HCT116 (cell line): ENCODE results near the gene COPG1. TPM values are rescaled to one million over a fixed set of nuclear protein-coding genes. Genes with fewer than 3 reads are reported as not detected.

Source experiments
- ATAC-seq: fragments of 200-7000 bp; cut with Tn5 transposase; 2 replicates; pipeline ENCODE4 v1.9.1; 2020; ENCODE audit warnings: mild to moderate bottlenecking, moderate library complexity
- BruUV-seq: library from RNA; stranded (reverse); fragments of 400-500 nt; replicated peaks from 2 replicates; lab custom pipeline; 2021; lab: Mats Ljungman, UMichigan
- CTCF ChIA-PET: fragments of 300-600 bp; sonication (Branson Sonifier 250); formaldehyde crosslinking; loops from one replicate; lab custom pipeline; 2021; ENCODE audit warnings: antibody characterized with exemption; lab: Charles Lee
- POLR2A ChIA-PET: fragments of 300-600, 350-600 bp; sonication (Branson Sonifier 250); formaldehyde crosslinking; loops from one replicate; lab custom pipeline; 2021; ENCODE audit warnings: antibody characterized with exemption; lab: Charles Lee
- RAD21 ChIA-PET, 2 experiments: fragments of 300-600 bp; sonication (Branson Sonifier 250); formaldehyde crosslinking; loops; one replicate each; lab custom pipeline; 2023; ENCODE audit warnings: low total read pairs in 2 of 2; ENCODE audit not compliant: uncharacterized antibody in 2 of 2, unreplicated experiment in 2 of 2, low non-redundant PET in 1 of 2; lab: Charles Lee
- DNase-seq: peaks from one replicate; pipeline ENCODE4 v3.0.0-alpha.2; 2010; ENCODE audit warnings: low read depth, low spot score
- H2AFZ ChIP-seq: fragments of 200-600 bp; shearing (Covaris generic), sonication (generic); 2 replicates; pipeline ENCODE4 v1.6.1; 2017; ENCODE audit warnings: low read depth, mixed run types, mixed read lengths, antibody characterized with exemption, low read length; ENCODE audit not compliant: poor library complexity, severe bottlenecking
- H3K27ac ChIP-seq: 2 replicates; pipeline ENCODE4 v1.5.1; 2012; ENCODE audit warnings: low read depth, low read length
- H3K27me3 ChIP-seq: fragments of 200-600 bp; sonication (generic); 2 replicates; pipeline ENCODE4 v1.6.1; 2016; ENCODE audit warnings: mixed run types, low read length, mixed read lengths; ENCODE audit not compliant: insufficient read depth
- H3K36me3 ChIP-seq, 2 experiments: fragments of 200-500 bp in 1 of 2; fragments of 200-600 bp in 1 of 2; sonication (Bioruptor generic) in 1 of 2; sonication (generic) in 1 of 2; 2 replicates each; pipeline versions ENCODE4 v1.5.1 to v1.6.1; 2014 to 2016; ENCODE audit warnings: low read length in 2 of 2, inconsistent platforms in 1 of 2, mixed read lengths in 1 of 2, mixed run types in 1 of 2; ENCODE audit not compliant: insufficient read depth in 2 of 2, control insufficient read depth in 1 of 2
- H3K4me1 ChIP-seq, 2 experiments: fragments of 200-600 bp in 1 of 2; sonication (generic) in 1 of 2; 2 replicates each; pipeline versions ENCODE4 v1.5.1 to v1.6.1; 2012 to 2017; ENCODE audit warnings: low read length in 2 of 2, inconsistent platforms in 1 of 2, mild to moderate bottlenecking in 1 of 2, mixed read lengths in 1 of 2, mixed run types in 1 of 2, moderate library complexity in 1 of 2; ENCODE audit not compliant: insufficient read depth in 2 of 2, control insufficient read depth in 1 of 2
- H3K4me2 ChIP-seq: fragments of 200-600 bp; sonication (generic); 2 replicates; pipeline ENCODE4 v1.6.1; 2017; ENCODE audit warnings: mixed run types, low read length, mixed read lengths
- H3K4me3 ChIP-seq, 2 experiments: fragments of 200-600 bp in 1 of 2; sonication (generic) in 1 of 2; replicated peaks in 1 of 2; 2 replicates each; pipeline ENCODE4 v1.5.1; 2011 to 2016; ENCODE audit warnings: low read length in 2 of 2, control low read depth in 1 of 2, low read depth in 1 of 2, mild to moderate bottlenecking in 1 of 2, mixed read lengths in 1 of 2, mixed run types in 1 of 2
- H3K79me2 ChIP-seq: fragments of 200-600 bp; sonication (generic); 2 replicates; pipeline ENCODE4 v1.6.1; 2017; ENCODE audit warnings: mild to moderate bottlenecking, mixed run types, low read length, moderate library complexity, mixed read lengths; ENCODE audit not compliant: insufficient read depth
- H3K9ac ChIP-seq: fragments of 200-600 bp; sonication (generic); 2 replicates; pipeline ENCODE4 v1.6.1; 2016; ENCODE audit warnings: low read length, mixed read lengths
- H3K9me2 ChIP-seq: fragments of 200-600 bp; sonication (generic), shearing (Covaris generic); 2 replicates; pipeline ENCODE4 v1.6.1; 2017; ENCODE audit warnings: mixed run types, mild to moderate bottlenecking, moderate library complexity; ENCODE audit not compliant: insufficient read depth
- H3K9me3 ChIP-seq, 2 experiments: fragments of 200-500 bp in 1 of 2; fragments of 200-600 bp in 1 of 2; sonication (Bioruptor generic) in 1 of 2; sonication (generic) in 1 of 2; 2 replicates each; pipeline ENCODE4 v1.6.1; 2014 to 2017; ENCODE audit warnings: low read length in 2 of 2, mixed read lengths in 2 of 2, inconsistent platforms in 1 of 2, low read depth in 1 of 2, mild to moderate bottlenecking in 1 of 2, mixed run types in 1 of 2, moderate library complexity in 1 of 2; ENCODE audit not compliant: control insufficient read depth in 1 of 2, insufficient read depth in 1 of 2
- H4K20me1 ChIP-seq: fragments of 200-600 bp; sonication (generic), shearing (Covaris generic); 2 replicates; pipeline ENCODE4 v1.6.1; 2017; ENCODE audit warnings: mixed run types, mild to moderate bottlenecking, moderate library complexity; ENCODE audit not compliant: insufficient read depth
- CEBPB ChIP-seq: IDR thresholded peaks from 2 replicates; pipeline ENCODE4 v1.6.1; 2012; ENCODE audit warnings: low read depth
- CTCF ChIP-seq, 3 experiments: fragments of 200-600 bp in 1 of 3; sonication (generic) in 1 of 3; IDR thresholded peaks in 2 of 3; conservative IDR thresholded peaks in 1 of 3; 2 replicates each; pipeline ENCODE4 v1.5.1; 2012 to 2017; ENCODE audit warnings: low read depth in 2 of 3, low read length in 2 of 3, antibody characterized with exemption in 1 of 3, borderline replicate concordance in 1 of 3, control low read depth in 1 of 3, mild to moderate bottlenecking in 1 of 3, mixed read lengths in 1 of 3, mixed run types in 1 of 3, moderate library complexity in 1 of 3; ENCODE audit not compliant: insufficient read depth in 1 of 3
- EZH2phosphoT487 ChIP-seq: fragments of 200-600 bp; IDR thresholded peaks from 2 replicates; pipeline ENCODE4 v1.6.1; 2018; ENCODE audit warnings: antibody characterized with exemption, borderline replicate concordance
- JUND ChIP-seq: IDR thresholded peaks from 2 replicates; pipeline ENCODE4 v1.6.1; 2012
- POLR2AphosphoS5 ChIP-seq: IDR thresholded peaks from 2 replicates; pipeline ENCODE4 v1.6.1; 2011; ENCODE audit warnings: mild to moderate bottlenecking, low read depth, low read length, moderate library complexity
- REST ChIP-seq: IDR thresholded peaks from 2 replicates; pipeline ENCODE4 v1.6.1; 2012; ENCODE audit warnings: low read depth
- intact Hi-C: fragments of 100-400 bp; cut with micrococcal nuclease; formaldehyde crosslinking; loops from 2 replicates; pipeline ENCODE4 v1.10.0; 2022
- total RNA-seq: library from RNA; stranded (reverse); gene quantifications from one replicate; pipeline ENCODE4 v1.2.1, GENCODE V29; 2021; ENCODE audit not compliant: unreplicated experiment

The COPG1 gene
- total RNA-seq, 1 experiment from 2014 or later: 182 TPM

- intact Hi-C loops: no loop called here
- Histone ChIP-seq H3K9me2 (no peaks in the 10 kb centered on the region), H3K4me2 (no peak overlapping the region), H3K4me3 (no peak overlapping the region), H3K4me1 (no peaks in the 10 kb centered on the region), H3K79me2 (no peaks in the 10 kb centered on the region), H3K9ac (no peak overlapping the region), H3K9me3 (no peaks in the 10 kb centered on the region), H3K27ac (no peak overlapping the region), H3K36me3 (peaks cover 5 to 14% of the 10 kb centered on the region in 2 experiments), H2AFZ (no peak overlapping the region), H3K27me3 (no peaks in the 10 kb centered on the region), H4K20me1 (no peaks in the 10 kb centered on the region)
- CTCF ChIA-PET: interaction anchor here (1.0 kb wide), 1 partner anchor 10 kb away, joined by 3 read pairs; no protein-coding TSS in a partner anchor
- no peak for TF ChIP-seq POLR2AphosphoS5
- TF ChIP-seq CEBPB: no peak
- TF ChIP-seq REST: no peak
- no peak for TF ChIP-seq CTCF (IDR thresholded peaks at IDR 0.05 in 2 of 3, conservative IDR thresholded peaks at IDR 0.05 in 1 of 3; ENCODE audit: borderline replicate concordance in 1 of 3, insufficient read depth in 1 of 3, low read depth in 2 of 3, low read length in 2 of 3)
- TF ChIP-seq EZH2phosphoT487: no peak
- TF ChIP-seq JUND: no peak
- BruUV-seq: no TSS peak
- POLR2A ChIA-PET: no interaction called here
- no peak for DNase-seq
- no peak for ATAC-seq
- RAD21 ChIA-PET: no interaction called here
Measured at GRCh38 chr3:129304146-129304961, 54.9 kb downstream of the COPG1 start.
